Measurements from ENCODE around the gene NUP133.

GRCh38 chr1:229459815-229460214 is 48.3 kb downstream of the NUP133 start:
- TF ChIP-seq, protein P1, sequence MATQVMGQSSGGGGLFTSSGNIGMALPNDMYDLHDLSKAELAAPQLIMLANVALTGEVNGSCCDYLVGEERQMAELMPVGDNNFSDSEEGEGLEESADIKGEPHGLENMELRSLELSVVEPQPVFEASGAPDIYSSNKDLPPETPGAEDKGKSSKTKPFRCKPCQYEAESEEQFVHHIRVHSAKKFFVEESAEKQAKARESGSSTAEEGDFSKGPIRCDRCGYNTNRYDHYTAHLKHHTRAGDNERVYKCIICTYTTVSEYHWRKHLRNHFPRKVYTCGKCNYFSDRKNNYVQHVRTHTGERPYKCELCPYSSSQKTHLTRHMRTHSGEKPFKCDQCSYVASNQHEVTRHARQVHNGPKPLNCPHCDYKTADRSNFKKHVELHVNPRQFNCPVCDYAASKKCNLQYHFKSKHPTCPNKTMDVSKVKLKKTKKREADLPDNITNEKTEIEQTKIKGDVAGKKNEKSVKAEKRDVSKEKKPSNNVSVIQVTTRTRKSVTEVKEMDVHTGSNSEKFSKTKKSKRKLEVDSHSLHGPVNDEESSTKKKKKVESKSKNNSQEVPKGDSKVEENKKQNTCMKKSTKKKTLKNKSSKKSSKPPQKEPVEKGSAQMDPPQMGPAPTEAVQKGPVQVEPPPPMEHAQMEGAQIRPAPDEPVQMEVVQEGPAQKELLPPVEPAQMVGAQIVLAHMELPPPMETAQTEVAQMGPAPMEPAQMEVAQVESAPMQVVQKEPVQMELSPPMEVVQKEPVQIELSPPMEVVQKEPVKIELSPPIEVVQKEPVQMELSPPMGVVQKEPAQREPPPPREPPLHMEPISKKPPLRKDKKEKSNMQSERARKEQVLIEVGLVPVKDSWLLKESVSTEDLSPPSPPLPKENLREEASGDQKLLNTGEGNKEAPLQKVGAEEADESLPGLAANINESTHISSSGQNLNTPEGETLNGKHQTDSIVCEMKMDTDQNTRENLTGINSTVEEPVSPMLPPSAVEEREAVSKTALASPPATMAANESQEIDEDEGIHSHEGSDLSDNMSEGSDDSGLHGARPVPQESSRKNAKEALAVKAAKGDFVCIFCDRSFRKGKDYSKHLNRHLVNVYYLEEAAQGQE (IDR thresholded peaks at IDR 0.05; ENCODE audit: insufficient replicate concordance, low read depth): no peak
- TF ChIP-seq, protein P2, sequence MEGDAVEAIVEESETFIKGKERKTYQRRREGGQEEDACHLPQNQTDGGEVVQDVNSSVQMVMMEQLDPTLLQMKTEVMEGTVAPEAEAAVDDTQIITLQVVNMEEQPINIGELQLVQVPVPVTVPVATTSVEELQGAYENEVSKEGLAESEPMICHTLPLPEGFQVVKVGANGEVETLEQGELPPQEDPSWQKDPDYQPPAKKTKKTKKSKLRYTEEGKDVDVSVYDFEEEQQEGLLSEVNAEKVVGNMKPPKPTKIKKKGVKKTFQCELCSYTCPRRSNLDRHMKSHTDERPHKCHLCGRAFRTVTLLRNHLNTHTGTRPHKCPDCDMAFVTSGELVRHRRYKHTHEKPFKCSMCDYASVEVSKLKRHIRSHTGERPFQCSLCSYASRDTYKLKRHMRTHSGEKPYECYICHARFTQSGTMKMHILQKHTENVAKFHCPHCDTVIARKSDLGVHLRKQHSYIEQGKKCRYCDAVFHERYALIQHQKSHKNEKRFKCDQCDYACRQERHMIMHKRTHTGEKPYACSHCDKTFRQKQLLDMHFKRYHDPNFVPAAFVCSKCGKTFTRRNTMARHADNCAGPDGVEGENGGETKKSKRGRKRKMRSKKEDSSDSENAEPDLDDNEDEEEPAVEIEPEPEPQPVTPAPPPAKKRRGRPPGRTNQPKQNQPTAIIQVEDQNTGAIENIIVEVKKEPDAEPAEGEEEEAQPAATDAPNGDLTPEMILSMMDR (IDR thresholded peaks at IDR 0.05; ENCODE audit: insufficient read depth, low read length): no peak
- TF ChIP-seq POLR2AphosphoS5 (IDR thresholded peaks at IDR 0.05; ENCODE audit: low read depth): no peak

Data from HL-60 (cell line).